Stimulated activated CD8-positive, alpha-beta memory T cell treated with anti-CD3 and anti-CD28 coated beads, Interleukin-15, amount 100 ng/mL, for 24 hours (primary cell): ENCODE data around the gene C15orf40.
A peak's percentile ranks its signal among the peaks of the same experiment; 100 is the strongest.
"Not testable (repeated sequence)": the region's sequence is repeated elsewhere in the genome, so short reads cannot be mapped to it uniquely, and the experiment has no call there.

Experiments
- DNase-seq: peaks from one replicate; pipeline ENCODE4 v3.0.0-alpha.2; 2020; ENCODE audit warnings: low read depth

The C15orf40 gene

DNA sequence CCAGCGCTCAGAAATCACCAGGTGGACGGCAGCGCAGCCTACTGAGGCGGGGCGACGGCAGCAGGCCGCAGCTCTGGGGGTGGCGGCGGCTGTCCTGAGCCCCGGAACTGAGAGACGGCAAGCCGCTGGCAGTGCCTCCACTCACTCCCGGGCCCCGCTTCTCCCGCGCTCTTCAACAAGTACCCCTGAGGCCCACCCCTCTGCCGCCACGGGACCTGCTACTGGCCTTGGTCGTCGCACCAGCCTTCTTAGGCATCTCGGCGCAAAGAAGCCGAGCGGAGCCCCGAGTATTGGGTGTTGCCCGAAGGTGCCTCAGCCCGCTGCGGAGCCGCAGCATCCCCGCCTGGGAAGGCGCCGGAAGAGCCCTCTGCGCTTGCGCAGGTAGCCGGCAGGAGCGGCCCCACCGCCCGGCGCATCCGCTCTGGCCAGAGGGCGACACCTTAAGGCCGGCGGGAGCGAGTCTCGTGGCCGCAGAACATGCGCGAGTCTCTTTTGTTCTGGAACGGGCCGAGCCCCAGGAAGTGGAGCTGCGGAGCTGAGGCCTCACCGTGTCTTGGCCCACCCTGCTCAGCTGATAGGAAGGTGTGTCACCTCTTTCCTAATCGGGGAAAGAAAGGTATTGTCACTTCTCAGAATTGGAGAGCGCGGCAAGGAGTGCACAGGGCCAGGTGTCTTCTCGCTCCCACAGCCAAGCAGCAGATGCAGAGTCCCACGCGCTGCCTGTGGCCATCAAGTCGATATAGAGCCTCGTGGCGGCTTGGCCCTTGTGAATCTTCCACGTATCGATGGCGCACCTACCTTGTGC is at the start of gene C15orf40:
TSS of gene C15orf40 (minus strand) at position 369 of the 805 bp plus-strand sequence. CDS start at position 337, 32 bp downstream.
- peak; percentile 69 for DNase-seq

DNA sequence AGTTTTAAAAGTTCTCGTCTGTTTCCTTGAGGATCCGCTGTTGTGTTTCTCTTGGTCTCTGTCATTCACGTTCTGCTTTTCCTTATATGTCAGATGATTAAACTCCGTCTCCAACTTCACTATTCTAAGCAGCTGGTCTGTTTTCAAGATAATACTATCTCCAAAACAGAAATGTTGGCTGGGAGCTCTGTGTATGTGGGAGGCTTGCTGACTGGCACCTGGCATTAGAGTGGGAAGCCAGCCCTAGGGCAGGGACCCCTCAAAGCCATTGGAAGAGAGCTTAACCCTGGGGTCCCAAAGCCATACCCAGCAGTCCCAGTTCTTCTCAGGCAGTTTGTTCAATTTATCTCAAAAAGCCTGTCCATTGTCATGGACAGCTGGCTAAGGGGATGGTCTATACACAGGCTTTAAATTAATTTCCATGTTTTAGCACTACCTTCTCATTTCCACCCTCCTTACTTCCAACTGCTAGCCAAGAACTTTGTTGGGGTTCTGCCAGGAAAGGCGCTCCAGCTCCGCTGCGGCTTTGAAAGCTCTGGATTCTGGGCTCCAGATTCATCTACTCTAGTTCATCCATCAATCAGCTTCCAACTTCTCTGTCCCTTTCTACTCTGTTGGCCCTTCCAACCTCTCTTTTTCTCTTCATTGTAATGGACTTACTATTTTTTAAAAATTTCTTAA is 46.4 kb upstream of the C15orf40 start:
- DNase-seq, result no peak

DNA sequence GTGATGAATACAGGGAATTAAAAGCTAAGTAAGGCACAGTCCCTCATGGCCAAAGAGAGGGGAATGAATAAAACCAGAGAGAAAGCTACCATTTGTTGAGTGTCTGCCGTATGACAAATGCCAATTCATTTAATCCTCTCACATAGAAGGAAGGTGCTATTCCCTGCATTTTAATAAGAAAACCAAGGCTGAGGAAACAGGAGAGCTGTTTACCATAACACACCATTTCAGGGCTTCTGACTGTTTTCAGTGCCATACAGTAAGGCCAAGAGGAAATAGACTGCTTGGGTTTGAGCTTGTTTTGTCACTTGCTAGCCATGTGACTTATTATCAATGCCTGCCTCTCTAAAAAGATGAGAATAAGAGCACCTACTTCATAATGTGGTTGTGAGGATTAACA is 45.6 kb upstream of the C15orf40 start:
- DNase-seq, result no peak

DNA sequence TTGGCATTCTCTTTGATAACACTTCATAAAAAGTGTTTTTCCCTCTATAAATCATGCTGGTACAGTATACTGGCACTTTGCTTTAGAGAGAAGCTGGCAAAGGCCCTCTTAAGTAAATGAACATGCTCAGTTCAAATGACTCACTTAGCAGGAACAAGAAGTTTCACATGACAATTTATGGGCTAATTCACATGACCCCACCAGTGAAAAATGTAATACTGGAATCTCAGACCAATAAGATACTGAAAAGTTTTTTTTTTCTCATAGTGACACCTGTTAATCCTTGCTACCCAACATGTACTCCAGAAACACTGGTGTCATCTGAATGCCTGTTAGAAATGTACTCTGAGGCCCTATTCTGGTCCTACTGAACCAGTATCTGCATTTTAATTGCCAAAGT is 41.7 kb upstream of the C15orf40 start:
- DNase-seq, result no peak

DNA sequence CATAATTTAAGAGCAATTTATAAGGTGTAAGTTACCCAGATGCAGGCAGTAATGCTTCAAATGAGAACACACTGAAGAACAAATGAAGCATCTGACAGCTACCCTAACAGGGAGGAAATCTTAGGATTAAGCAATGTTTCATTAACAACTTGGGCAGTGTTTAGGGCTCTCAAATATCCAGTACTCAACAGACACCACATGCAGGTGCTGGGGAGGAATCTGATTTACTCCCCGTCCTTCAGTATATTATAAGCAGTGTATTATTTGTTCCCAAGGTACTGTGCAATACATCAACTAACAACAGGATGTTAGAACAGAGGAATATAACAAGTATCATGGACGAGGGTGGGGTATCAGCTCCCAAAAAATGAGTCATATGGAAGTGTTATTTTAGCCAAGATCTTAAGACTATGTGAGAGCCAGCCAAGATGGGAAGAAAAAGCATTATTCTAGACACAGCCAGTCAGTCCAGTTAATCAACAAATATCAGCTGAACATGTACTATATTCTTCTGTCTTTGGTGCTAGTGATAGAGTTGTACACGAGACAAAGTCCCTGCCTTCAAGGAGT is 35.2 kb upstream of the C15orf40 start:
- DNase-seq, result no peak

DNA sequence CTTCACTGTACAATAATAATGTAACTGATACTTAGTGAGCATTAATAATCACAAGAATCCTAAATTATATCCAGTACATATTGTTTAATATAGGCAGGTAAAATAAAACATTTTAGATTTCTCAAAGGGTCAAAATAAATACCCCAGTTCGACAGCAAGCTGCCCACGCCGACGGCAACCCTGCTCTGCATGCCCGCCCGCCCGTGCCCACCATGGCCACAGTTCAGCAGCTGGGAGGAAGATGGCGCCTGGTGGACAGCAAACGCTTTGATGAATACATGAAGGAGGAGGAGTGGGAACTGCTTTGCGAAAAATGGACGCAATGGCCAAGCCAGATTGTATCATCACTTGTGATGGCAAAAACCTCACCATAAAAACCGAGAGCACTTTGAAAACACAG is 32.7 kb upstream of the C15orf40 start:
- DNase-seq, result no peak

DNA sequence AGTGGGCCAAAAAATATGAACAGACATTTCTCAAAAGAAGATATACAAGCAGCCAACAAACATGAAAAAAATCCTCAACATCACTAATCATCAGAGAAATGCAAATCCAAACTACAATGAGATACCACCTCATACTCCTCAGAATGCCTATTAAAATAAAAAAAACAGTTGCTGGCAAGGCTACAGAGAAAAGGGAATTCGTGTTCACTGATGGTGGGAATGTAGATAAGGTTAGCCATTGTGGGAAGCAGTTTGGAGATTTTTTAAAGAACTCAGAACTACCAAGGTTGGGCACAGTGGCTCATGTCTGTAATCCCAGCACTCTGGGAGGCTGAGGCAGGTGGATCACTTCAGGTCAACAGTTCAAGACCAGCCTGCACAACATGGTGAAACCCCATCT is 27.8 kb upstream of the C15orf40 start:
- DNase-seq, result no peak

DNA sequence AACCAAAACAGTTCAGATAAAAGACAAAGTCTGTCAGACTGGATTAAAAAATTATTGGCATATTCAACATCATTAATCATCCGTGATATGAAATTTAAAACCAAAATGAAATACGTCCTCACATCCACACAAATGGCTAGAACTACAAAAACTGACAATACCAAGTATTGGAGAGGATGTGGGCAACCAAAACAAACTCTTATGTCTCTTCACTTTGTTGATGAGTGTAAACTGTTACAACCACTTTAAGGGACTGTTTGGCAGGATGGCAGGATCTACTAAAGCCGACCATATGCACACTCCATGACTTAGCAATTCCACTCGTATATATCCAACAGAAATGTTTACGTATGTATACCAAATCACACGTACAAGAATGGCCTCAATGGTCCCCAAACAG is 24.8 kb upstream of the C15orf40 start:
- no peak for DNase-seq

DNA sequence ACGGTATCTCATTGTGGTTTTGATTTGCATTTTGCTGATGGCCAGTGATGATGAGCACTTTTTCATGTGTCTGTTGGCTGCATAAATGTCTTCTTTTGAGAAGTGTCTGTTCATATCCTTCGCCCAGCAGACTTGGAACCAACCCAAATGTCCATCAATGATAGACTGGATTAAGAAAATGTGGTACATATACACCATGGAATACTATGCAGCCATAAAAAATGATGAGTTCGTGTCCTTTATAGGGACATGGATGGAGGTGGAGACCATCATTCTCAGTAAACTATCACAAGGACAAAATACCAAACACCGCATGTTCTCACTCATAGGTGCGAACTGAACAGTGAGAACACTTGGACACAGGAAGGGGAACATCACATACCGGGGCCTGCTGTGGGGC is 19.8 kb upstream of the C15orf40 start:
- DNase-seq, result not testable (repeated sequence)

DNA sequence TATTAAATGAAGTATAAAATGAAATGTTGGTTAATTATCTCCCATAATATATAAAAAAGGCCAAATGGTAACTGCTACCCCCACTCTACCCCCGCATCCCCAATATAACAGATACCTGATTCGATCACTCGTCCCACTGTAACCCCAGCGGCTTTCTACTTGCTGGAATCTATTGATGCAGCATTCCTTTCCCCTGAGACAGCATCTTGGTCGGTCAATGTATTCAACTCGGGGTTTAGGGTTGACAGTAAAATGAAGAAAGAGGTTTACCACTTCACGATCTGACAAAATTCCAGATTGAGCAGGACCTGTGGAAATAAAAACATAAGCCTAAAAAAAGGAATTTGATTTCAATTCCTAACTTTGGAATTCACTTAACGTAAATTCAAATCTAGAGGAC is 18.6 kb upstream of the C15orf40 start:
- DNase-seq, result no peak

DNA sequence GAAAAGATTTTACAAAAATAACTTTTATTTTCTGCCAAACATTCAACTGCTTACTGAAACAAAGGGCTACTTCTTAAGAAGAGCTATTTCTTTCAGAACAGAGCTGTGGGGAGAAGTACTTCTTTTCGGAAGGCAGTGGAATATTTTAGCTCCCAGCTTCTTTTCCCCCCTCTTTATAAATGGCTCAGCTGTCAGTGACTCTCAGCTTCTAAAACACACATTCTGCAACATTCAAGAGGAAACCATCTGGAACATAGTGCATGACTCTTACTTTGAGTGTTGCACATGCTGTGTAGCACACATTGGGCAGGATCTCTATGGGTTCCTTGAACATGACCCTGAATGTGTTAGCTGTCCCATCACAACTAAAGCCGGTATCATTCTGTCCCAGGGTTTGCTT is 7.0 kb upstream of the C15orf40 start:
- DNase-seq, result no peak

DNA sequence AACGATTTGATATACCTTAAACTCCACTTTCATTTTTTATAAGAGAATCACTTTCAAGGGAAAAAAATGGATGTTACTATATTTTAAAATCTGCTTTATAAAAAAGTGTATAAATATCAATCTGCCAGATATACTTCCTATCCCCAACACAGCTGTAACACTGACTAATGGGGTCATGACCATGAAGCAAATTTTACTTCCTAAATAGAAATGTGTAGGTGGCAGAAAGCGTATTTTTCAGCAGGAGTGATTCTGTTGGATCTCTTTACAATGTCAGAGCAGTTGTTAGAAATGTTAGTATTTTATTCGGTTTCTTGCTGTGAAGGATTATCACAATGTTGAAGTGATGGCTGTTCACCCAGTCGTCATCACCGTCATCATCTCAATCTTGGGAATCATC is 5.5 kb upstream of the C15orf40 start:
- DNase-seq, result no peak

DNA sequence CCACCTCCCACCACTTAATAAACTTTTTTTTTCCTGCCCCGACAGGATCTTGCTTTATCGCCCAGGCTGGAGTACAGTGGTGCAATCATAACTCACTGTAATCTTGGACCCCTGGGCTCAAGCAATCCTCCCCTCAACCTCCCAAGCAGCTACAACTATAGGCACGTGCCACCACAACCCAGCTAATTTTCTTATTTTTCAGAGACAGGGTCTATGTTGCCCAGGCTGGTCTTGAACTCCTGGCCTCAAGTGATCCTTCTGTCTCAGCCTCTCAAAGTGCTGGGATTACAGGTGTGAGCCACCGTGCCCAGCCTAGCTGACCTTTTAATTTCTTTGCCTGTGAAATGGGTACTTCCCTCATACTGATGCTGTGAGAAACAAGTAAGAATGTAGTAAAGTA is 3.9 kb upstream of the C15orf40 start:
- no peak for DNase-seq

DNA sequence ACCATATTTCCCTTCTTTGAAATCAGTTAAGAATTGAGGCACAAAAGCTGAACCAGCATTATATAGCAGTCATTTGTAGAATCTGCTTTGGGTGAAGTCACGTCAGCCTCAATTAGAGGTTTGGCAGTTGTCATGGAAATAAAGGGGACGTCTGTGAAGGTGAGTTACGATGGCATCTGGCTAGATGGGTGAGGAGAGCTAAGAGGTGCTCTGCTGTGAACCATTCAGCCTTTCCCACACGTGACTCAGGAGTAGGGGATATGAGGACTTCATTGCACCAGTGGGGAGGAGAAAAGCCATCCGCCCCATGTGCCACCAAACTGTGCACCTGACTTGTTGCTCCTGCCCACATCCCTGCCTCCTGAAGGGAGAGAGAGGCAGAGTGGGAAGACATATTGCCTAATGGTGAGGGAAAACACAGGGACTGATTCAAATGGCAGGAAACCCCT is 2.8 kb upstream of the C15orf40 start:
- DNase-seq, result no peak

DNA sequence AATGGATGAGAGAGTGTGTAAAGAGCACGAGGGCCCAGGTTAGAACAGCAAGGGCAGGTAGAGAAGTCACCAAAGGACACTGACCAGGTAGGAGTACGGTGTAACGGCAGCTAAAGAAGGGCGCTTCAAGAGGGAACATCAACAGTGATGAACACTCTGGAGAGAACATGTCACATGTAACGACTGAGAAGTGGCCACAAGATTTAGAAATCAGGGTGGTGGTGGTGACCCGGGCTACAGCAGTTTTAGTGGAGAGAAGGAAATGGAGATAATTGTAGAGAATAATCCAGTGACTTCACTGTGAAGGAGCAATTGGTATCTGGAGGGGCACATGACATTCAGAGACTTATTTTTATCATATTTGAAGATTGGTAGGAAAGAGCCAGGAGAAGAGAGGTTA is 1.2 kb upstream of the C15orf40 start:
- DNase-seq, result no peak

DNA sequence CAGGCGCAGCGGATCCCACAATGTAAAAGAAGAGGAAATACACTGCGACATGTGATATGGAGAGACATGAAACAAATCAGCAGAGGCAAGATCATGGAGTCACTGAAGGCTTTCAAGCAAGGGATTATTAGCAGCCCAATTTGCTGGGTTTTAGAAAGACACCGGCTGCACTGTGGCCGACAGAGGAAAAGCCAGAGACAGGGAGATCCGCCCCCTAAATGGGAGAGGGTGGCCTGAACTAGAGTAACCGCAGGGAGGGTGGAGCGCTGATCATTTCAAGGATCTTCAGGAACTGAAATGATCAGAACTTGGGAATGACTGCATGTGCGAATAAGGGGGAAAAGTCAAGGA is 612 bp upstream of the C15orf40 start:
- DNase-seq, result no peak

DNA sequence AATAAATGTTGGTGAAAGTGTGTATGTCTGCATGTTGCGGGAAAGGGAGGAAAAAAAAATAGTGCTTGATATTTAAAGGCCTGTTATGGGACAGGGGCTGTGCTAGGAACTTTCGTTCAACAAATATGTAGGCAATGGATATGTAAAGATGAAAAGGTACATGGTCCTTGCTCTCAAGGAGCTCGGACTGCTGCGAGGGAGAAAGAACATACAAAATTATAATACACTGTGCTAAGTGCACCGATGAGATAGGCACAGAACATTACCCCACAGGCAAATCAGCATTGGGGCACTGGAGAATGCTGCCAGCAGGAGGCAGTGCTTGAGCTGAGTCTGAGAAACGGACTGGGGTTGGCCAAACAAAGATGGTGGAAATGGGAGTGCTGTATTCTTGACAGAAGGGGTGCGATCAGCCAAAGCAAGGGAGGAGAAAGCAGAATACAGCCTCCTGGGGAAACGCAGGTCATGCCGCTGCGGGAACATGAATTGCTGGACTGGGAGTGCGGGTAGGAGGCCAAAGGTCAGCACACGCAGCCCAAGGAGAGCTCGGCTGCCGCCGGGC is 649 bp downstream of the C15orf40 start:
- DNase-seq, result peak; percentile 36

DNA sequence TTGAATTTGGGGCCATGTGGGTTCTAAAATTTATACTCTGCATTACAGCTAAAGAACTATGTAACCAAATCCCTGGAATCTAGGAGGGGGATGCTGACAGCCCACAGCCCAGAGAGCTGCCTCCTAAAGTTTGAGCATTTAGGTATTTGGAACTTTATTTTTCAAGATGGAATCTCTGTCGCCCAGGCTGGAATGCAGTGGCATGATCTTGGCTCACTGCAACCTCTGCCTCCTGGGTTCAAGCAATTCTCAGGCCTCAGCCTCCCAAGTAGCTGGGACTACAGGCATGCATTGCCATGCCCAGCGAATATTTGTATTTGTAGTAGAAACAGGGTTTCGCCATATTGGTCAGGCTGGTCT is 10.8 kb downstream of the C15orf40 start:
- not testable (repeated sequence) for DNase-seq

DNA sequence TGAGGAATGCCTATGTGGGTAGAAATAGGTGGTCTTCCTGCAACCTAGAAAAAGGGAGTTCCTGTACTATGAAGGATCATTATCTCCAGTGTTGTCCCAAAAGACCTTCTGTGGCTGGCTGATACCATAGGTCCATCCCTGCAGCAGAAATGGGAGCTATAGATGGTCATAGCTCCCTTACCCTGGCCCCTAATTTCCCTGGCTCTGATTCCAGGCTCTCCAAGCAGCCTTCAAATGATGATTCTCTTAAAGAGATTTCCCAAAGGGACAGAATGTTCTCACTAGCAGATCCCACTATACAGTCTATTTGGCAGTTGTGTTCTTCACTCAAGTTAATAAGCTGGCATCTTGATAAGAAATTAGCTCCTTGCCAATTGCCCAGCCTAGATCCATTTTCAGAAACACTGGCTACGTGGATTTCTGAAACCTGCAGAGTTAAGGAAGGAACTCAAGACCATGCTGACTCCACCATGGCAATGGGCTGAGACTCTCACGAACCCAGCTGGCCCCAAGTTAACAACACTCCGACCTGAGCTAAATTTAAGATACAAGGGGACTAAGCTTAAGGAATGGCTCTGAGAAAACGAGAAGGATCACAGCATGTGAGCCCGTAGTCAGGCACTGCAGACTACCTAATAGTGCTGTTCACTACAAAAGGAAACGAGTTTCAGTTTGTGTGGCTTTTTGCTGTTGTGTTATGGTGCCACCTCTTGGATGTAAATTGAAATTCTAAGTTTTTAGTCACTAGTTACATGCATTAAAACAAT is 11.4 kb downstream of the C15orf40 start:
- DNase-seq, result no peak

DNA sequence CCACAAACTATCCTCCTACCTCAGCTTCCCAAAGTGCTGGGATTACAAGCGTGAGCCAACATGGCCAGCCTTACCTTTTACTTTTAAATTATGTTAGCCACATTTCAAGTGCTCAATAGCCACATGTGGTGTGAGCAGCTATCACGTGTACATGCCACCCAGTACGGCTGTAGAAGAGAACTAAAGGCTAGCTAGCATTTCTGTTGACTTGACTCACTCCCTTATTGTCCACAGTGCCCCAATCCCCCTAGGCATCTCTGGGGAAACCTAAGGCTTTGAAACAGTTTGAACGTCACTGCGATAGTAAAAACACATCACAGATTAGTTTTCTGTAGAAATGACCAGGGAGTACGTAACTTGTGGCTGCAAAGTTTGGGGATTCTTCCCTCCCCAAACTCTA is 12.0 kb downstream of the C15orf40 start:
- no peak for DNase-seq

DNA sequence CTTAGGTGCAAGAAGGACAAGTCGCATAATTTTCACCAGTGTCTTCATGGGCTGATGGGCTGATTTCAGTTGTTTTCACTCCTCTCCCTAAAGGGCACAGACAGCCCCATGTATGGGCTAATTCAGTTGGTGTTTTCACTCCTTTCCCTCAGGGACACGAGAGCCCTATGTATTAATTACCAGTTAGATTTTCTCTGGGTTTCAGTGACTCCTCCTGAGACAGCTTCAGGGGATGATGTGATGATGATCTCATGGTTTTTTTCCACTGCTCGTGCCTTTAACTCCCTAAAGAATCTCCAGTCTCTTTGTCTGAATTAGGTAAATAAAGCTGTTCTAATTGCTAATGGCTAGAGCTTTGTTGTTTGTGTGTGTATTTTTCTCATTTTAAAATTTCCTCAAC is 15.5 kb downstream of the C15orf40 start:
- no peak for DNase-seq

DNA sequence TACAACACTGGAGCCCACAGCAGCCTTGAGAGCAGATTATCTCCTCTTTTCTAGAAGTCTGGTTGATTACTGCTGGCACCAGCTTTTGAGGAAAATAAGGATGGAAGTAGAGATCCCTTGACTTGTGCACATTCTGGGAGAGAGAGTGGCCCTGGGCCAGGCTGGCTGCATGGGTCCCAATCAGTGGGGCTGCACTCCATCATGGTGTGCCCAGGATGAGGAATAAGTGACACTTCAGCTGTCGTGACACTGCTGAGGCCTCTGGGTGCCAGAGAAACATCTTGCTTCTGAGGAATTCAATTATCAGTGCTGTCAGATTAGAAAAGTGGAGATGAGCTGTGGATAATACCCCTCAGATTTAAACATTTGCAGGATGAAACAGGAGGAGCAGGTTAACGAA is 16.4 kb downstream of the C15orf40 start:
- DNase-seq, result no peak
